GM12874 (cell line): ENCODE results near the gene RTEL1.

Experiments
- TF ChIP-seq, protein P1 (sequence below): IDR thresholded peaks from 2 replicates; pipeline ENCODE4 v1.5.1; 2011; ENCODE audit warnings: low read depth, mild to moderate bottlenecking, control low read depth, low read length, moderate library complexity; ENCODE audit not compliant: insufficient read depth

Gene RTEL1

DNA sequence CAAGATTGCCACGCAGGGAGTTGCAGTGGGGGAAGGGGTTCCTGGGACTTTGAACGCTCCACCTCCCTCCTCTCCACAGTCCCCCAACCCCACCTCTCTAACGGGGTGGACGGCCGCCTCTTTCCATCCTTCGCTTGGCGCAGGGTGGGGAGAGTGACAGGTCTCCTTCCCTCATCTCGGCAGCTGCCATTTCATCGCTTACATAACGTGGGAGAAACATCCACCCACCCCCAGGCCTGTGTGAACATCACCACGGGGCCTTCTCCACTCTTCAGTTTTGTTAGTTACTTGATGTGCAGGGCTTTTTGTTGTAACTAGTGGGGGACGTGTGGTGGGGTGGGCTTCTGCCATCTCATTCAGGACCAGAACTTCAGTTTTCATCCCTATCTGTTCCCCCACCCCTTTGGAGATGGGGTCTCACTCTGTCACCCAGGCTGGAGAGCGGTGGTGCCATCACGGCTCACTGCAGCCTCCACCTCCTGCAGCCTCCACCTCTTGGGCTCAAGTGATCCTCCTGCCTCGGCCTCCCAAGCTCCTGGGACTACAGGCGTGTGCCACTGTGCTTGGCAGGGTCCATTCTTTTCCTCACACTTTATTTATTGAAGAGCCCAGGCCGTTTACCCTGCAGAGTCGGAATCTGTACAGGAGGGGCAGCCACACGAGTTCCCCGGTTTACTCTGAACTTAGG lies 17.7 kb downstream of the RTEL1 start:
- TF ChIP-seq, protein P1, sequence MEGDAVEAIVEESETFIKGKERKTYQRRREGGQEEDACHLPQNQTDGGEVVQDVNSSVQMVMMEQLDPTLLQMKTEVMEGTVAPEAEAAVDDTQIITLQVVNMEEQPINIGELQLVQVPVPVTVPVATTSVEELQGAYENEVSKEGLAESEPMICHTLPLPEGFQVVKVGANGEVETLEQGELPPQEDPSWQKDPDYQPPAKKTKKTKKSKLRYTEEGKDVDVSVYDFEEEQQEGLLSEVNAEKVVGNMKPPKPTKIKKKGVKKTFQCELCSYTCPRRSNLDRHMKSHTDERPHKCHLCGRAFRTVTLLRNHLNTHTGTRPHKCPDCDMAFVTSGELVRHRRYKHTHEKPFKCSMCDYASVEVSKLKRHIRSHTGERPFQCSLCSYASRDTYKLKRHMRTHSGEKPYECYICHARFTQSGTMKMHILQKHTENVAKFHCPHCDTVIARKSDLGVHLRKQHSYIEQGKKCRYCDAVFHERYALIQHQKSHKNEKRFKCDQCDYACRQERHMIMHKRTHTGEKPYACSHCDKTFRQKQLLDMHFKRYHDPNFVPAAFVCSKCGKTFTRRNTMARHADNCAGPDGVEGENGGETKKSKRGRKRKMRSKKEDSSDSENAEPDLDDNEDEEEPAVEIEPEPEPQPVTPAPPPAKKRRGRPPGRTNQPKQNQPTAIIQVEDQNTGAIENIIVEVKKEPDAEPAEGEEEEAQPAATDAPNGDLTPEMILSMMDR, result no peak

DNA sequence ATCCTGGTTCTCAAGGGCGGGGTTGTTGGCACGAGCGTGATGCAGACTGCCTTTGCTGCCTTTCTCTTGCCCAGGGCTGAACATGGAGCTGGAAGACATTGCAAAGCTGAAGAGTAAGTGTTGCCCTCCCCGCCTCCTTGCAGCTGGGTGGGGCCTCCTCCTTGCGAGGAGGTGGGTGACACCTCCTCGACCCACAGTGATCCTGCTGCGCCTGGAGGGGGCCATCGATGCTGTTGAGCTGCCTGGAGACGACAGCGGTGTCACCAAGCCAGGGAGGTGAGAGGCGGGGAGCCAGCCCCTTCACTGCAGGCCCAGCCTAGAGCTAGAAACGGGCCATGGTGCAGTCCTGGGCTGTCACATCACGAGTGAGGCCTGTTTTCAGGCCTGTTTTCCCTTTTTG lies 20.0 kb downstream of the RTEL1 start:
- TF ChIP-seq, protein P1, result no peak

- TF ChIP-seq, protein P1, result no peak
These were observed 20.8 kb downstream of the RTEL1 start for GRCh38 chr20:63678667-63679465.

GRCh38 chr20:63679799-63680305 lies 21.7 kb downstream of the RTEL1 start:
- TF ChIP-seq, protein P1, result no peak

DNA sequence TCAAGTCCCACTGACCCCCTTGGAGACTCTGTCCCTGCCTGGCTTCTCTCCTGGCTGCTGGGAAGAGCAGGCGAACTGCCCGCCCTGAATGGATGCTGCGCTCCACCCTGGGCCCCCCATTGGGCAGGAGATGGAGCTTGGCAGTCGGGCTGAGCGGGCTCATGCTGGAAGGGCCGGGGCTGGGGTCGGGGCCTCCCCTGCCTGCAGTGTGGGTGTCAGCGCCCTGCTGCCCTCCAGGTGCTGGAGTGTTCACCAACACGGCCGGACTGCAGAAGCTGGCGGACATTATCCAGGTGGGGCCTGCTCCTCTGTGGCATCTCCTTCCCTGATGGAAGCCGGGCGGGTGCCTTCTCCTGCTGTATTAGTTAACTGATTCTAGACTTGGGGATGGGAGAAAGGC lies 22.3 kb downstream of the RTEL1 start:
- TF ChIP-seq, protein P1, result no peak

GRCh38 chr20:63680857-63681608 lies 22.9 kb downstream of the RTEL1 start:
- TF ChIP-seq, protein P1, result no peak

- TF ChIP-seq, protein P1, result no peak
These were observed 23.6 kb downstream of the RTEL1 start for GRCh38 chr20:63681609-63682142.
